Adrenal gland (tissue), 12 donors: ENCODE data around the gene AQP5. TPM values are rescaled to one million over a fixed set of nuclear protein-coding genes. Genes with fewer than 3 reads are reported as not detected.

Experiments
- DNase-seq, 7 donors: peaks; one replicate each; pipeline ENCODE4 v3.0.0-alpha.2; 2019 to 2020
- H3K27ac ChIP-seq, 5 donors: fragments of 200-600 bp; sonication (generic) in 4 of 5; 1 replicate in 3 of 5; 2 replicates in 2 of 5; pipeline versions ENCODE4 v1.5.1 to v1.8.0; 2016 to 2020; ENCODE audit warnings: mild to moderate bottlenecking in 1 of 5
- H3K27me3 ChIP-seq: fragments of 200-600 bp; 2 replicates; pipeline ENCODE4 v1.8.0; 2021
- H3K36me3 ChIP-seq, 2 donors: fragments of 200-600 bp; replicated peaks in 1 of 2; 1 replicate in 1 of 2; 2 replicates in 1 of 2; pipeline versions ENCODE4 v1.5.1 to v1.8.0; 2018 to 2022
- H3K4me1 ChIP-seq, 2 donors: fragments of 200-600 bp; replicated peaks in 1 of 2; 1 replicate in 1 of 2; 2 replicates in 1 of 2; pipeline versions ENCODE4 v1.5.1 to v1.8.0; 2018 to 2021
- H3K4me3 ChIP-seq, 4 donors: fragments of 200-600 bp; sonication (generic) in 3 of 4; one replicate each; pipeline ENCODE4 v1.5.1; 2016 to 2018
- H3K9me3 ChIP-seq, 3 donors: fragments of 200-600 bp; sonication (generic) in 1 of 3; replicated peaks in 1 of 3; 1 replicate in 2 of 3; 2 replicates in 1 of 3; pipeline versions ENCODE4 v1.5.1 to v1.8.0; 2016 to 2021
- POLR2A ChIP-seq, 2 donors: fragments of 450-650 bp; IDR thresholded peaks; one replicate each; pipeline ENCODE4 v1.6.1; 2017; ENCODE audit warnings: antibody characterized with exemption in 2 of 2, mild to moderate bottlenecking in 2 of 2, moderate library complexity in 1 of 2
- WGBS, 4 donors: extraction: QIAGEN DNeasy Blood & Tissue Kit in 2 of 4; methylation state at CpG; one replicate each; pipeline versions ENCODE4 v1.1.5 to v1.1.7; 2013 to 2017; 5-methylcytosine and 5-hydroxymethylcytosine counted together
- intact Hi-C, 2 donors: fragments of 100-400 bp; cut with DNase I; formaldehyde crosslinking; loops; one replicate each; pipeline versions ENCODE4 v1.14.1 to v1.15.0; 2022 to 2023
- polyA plus RNA-seq, 3 donors: library from polyadenylated mRNA; stranded (reverse); fragments of 200-250 nt in 2 of 3; fragments of 350-450 nt in 1 of 3; fragmentation: Illumina TruSeq in 1 of 3; extraction: RNeasy Lipid Tissue Mini Kit (QIAGEN cat#74804) in 1 of 3; gene quantifications; one replicate each; pipeline ENCODE4 v1.2.3, GENCODE V29; 2013 to 2014
- total RNA-seq, 9 donors: library from RNA; depleted of rRNA in 4 of 9; stranded (reverse); fragments of >200 nt in 4 of 9; fragments of 120-200 nt in 1 of 9; fragmentation: NEBNext Ultra II Directional in 1 of 9; extraction: Animal tissue kit (Norgen Biotek cat#: 25700) in 1 of 9; gene quantifications; one replicate each; pipeline versions ENCODE4 v1.1.0 to v1.2.4, GENCODE V29; 2013 to 2023
- TF ChIP-seq, protein P1 (sequence below), 6 experiments: fragments of 450-650 bp in 4 of 6; fragments of 200-600 bp in 2 of 6; sonication (generic) in 1 of 6; IDR thresholded peaks; 1 replicate in 5 of 6; 2 replicates in 1 of 6; pipeline versions ENCODE4 v1.5.1 to v1.8.0; 2016 to 2021; ENCODE audit warnings: antibody characterized with exemption in 6 of 6, mild to moderate bottlenecking in 2 of 6, moderate library complexity in 1 of 6
- donor health status: healthy with polysubstance abuse.
- donor health status: Bipolar disorder and iron deficiency.
- donor health status: DM: yes; HTN: yes; CAD: no.
- donor health status: DM: no; HTN: no; CAD: no.
- donor health status: DM: no; HTN: no; CAD: no.
- donor health status: DM: yes; HTN: yes; CAD: no.

Gene AQP5
- total and polyA plus RNA-seq, 12 donors, result 0.22 to 2.6 (median 0.84) TPM; not detected in 1

DNA sequence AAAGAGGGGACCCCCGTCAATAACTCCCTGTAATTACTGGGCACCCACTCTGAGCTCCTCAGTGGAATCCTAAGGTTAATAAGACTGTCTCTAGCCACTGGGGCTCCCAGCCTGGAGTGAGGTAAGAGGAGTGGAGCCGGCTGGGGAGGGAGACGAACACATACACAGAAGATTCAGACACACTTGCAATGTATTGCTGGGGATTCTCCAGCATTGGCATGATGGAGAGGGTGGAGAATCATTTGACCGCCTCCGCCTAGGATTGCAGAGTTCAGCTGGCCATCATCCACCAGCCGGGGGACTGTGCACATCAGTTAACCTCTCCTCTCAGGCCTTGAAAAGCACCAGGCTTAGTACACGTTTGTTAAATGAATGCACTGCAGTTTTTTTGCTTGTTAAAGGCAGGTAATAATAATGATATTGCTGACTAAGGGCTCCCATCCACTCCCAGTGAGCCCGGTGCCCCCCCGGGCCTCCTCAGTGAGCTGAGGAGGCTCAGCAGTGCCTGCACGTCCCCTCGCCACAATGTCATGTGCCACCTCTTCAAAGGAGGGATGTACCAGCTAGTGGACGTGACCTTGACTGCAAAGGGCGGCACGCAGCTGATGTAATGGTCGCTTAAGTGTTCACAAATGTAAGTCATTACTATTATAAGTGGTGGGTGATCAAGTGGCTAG, 37.7 kb upstream of the AQP5 start:
- no peaks in the 10 kb centered on the region for H3K27me3 ChIP-seq
- H3K27ac ChIP-seq, result peak overlapping the region in 1 of 5 donors; percentile 69
- H3K4me3 ChIP-seq, result no peak overlapping the region
- WGBS, 4 donors, result 59 to 77% (median 68%) methylated on average over 15 of the region's 15 CpGs
- peaks cover 8 to 18% of the 10 kb centered on the region in 2 donors for H3K4me1 ChIP-seq
- no peaks in the 10 kb centered on the region for H3K36me3 ChIP-seq
- H3K9me3 ChIP-seq, result no peaks in the 10 kb centered on the region
- peak in 3 of 7 donors; percentile 29 to 46 (median 39) for DNase-seq
- TF ChIP-seq POLR2A (IDR thresholded peaks at IDR 0.05), result no peak
- TF ChIP-seq, protein P1, sequence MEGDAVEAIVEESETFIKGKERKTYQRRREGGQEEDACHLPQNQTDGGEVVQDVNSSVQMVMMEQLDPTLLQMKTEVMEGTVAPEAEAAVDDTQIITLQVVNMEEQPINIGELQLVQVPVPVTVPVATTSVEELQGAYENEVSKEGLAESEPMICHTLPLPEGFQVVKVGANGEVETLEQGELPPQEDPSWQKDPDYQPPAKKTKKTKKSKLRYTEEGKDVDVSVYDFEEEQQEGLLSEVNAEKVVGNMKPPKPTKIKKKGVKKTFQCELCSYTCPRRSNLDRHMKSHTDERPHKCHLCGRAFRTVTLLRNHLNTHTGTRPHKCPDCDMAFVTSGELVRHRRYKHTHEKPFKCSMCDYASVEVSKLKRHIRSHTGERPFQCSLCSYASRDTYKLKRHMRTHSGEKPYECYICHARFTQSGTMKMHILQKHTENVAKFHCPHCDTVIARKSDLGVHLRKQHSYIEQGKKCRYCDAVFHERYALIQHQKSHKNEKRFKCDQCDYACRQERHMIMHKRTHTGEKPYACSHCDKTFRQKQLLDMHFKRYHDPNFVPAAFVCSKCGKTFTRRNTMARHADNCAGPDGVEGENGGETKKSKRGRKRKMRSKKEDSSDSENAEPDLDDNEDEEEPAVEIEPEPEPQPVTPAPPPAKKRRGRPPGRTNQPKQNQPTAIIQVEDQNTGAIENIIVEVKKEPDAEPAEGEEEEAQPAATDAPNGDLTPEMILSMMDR (IDR thresholded peaks at IDR 0.05), result no peak
- intact Hi-C loops, result no loop called here

GRCh38 chr12:49924628-49925246, 36.9 kb upstream of the AQP5 start:
- peak overlapping the region in 1 of 5 donors; percentile 69 for H3K27ac ChIP-seq
- no peak for DNase-seq
- WGBS, 4 donors, result 65 to 79% (median 77%) methylated on average over 4 to 7 of the region's 7 CpGs
- H3K4me3 ChIP-seq, result no peak overlapping the region
- H3K36me3 ChIP-seq, result no peaks in the 10 kb centered on the region
- H3K27me3 ChIP-seq, result no peaks in the 10 kb centered on the region
- TF ChIP-seq, protein P1 (IDR thresholded peaks at IDR 0.05), result no peak
- no peak for TF ChIP-seq POLR2A (IDR thresholded peaks at IDR 0.05)
- no peaks in the 10 kb centered on the region for H3K9me3 ChIP-seq
- peaks cover 8 to 18% of the 10 kb centered on the region in 2 donors for H3K4me1 ChIP-seq
- intact Hi-C loops, result no loop called here

DNA sequence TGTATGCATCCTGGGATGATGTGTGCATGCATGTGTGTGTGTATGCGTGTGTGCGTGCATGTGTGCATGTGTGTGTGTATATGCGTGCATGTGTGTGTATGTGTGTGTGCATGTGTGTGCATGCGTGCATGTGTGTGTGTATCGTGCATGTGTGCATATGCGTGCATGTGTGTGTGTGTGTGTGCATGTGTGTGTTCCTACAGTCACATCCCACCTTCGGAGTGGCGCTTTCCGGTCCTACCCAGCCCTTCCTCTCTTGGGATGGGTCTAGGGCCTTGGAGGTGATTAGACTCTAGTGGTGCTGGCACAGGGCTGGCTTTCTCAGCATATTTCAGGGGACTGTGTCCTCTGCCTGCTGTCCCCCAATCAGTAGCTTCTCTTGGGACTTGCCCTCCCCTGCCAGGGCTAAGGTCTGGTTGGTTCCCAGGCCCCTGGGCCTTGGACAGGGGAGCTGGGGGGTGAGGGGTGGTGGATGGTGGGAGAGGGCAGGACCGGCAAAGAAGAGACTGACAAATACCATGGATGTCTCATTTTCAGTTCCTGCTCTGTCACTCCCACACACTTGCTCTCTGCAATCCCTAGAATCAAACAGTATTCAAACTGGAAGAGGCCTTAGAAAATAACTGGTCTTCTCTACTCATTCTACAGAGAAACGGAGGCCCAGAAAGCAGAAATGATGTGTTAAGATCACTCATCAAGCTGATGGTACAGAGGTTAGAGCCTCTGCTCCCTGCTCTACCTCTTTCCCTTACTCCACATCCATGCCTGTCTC, 36.1 kb upstream of the AQP5 start:
- Histone ChIP-seq H3K27me3 (no peaks in the 10 kb centered on the region), H3K27ac (no peak overlapping the region), H3K9me3 (no peaks in the 10 kb centered on the region), H3K4me3 (no peak overlapping the region), H3K4me1 (peaks cover 8 to 14% of the 10 kb centered on the region in 2 donors), H3K36me3 (no peaks in the 10 kb centered on the region)
- TF ChIP-seq, protein P1 (IDR thresholded peaks at IDR 0.05), result no peak
- intact Hi-C loops, result no loop called here
- no peak for DNase-seq
- WGBS, 4 donors, result 88 to 97% (median 91%) methylated on average over 10 to 11 of the region's 11 CpGs

DNA sequence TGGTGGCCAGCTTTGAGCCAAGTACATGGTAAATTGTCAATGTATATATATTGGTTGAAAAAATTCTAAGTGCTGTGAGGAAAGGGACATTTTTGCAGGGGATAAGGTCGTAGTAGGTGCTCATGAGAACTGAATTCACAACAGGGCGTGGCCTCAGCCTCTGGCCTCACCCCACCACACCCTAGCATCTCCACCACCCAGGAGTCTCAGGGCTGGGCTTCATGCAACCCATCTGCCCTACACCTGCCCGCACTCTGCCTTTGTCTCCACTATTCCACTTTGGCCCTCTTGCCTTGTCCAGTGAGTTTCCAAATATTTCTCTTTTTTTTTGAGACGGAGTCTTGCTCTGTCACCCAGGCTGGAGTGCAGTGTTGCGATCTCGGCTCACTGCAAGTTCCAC, 33.2 kb upstream of the AQP5 start:
- 85 to 94% (median 88%) methylated on average over 6 of the region's 6 CpGs for WGBS, 4 donors
- H3K27me3 ChIP-seq, result no peaks in the 10 kb centered on the region
- TF ChIP-seq POLR2A (IDR thresholded peaks at IDR 0.05), result no peak
- TF ChIP-seq, protein P1 (IDR thresholded peaks at IDR 0.05), result no peak
- H3K36me3 ChIP-seq, result no peaks in the 10 kb centered on the region
- H3K27ac ChIP-seq, result no peak overlapping the region
- no peak overlapping the region for H3K4me3 ChIP-seq
- intact Hi-C loops, result no loop called here
- H3K4me1 ChIP-seq, result no peaks in the 10 kb centered on the region
- no peaks in the 10 kb centered on the region for H3K9me3 ChIP-seq
- no peak for DNase-seq
